ENCODE results near the gene NIT1.

NIT1 gene

DNA sequence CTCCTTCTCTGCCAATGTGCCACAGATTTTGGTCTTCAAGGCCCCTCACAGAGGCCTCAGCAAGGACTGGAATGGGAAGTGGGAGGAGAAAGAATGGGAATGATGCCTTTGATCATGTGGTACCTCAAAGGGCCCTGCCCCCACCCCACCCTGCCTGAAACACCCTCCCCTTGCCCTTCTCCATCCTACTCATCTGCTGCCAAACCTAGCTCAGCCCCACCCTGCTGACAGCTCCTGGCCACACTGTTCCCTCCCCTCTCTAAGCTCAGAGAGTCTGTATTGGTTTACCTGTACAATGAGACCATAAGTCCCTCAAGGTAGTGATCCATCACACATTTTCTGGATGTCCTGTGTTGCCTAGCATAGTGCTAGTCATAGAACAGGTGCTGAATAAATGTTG, 41.5 kb upstream of the NIT1 start:
- Histone ChIP-seq H3K4me1 (ENCODE audit: insufficient read depth, low read length) (no peaks in the 10 kb centered on the region), H3K27ac (ENCODE audit: low read depth, low read length) (no peak overlapping the region), H3K36me3 (ENCODE audit: insufficient read depth, low read length) (no peaks in the 10 kb centered on the region), H3K9me3 (ENCODE audit: low read length) (no peaks in the 10 kb centered on the region), H3K27me3 (ENCODE audit: control insufficient read depth in 1 of 2, insufficient read depth in 2 of 2, low read length in 2 of 2) (peaks cover 0 to 6% of the 10 kb centered on the region in 2 donors), H3K4me3 (ENCODE audit: low read depth in 1 of 2, low read length in 2 of 2) (no peak overlapping the region), H3K9ac (ENCODE audit: low read length) (no peak overlapping the region)

DNA sequence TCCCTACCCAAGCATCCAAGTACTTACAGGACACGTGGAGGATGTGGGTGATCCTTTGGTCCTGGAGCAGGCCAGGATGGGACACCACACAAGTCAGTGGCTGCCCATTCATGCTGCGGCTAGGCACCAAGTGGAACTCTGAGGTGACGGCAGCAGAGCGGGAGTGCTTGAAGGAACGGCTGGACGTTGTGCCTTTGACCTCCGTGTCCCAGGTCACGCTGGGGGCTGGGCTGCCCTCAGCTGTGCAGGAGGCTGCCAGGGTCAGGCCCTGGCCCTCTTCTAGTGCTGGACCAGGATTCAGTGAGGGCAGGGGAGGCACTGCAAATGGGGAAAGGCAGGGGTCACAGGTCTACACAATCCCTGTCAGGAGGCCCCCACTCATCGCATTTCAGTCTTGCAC, 40.5 kb upstream of the NIT1 start:
- no peak overlapping the region for H3K9ac ChIP-seq (ENCODE audit: low read length)
- H3K27me3 ChIP-seq (ENCODE audit: control insufficient read depth in 1 of 2, insufficient read depth in 2 of 2, low read length in 2 of 2): peaks cover 0 to 6% of the 10 kb centered on the region in 2 donors
- H3K9me3 ChIP-seq (ENCODE audit: low read length): no peaks in the 10 kb centered on the region
- no peaks in the 10 kb centered on the region for H3K36me3 ChIP-seq (ENCODE audit: insufficient read depth, low read length)
- no peak overlapping the region for H3K27ac ChIP-seq (ENCODE audit: low read depth, low read length)
- H3K4me3 ChIP-seq (ENCODE audit: low read depth in 1 of 2, low read length in 2 of 2): no peak overlapping the region
- H3K4me1 ChIP-seq (ENCODE audit: insufficient read depth, low read length): no peaks in the 10 kb centered on the region

DNA sequence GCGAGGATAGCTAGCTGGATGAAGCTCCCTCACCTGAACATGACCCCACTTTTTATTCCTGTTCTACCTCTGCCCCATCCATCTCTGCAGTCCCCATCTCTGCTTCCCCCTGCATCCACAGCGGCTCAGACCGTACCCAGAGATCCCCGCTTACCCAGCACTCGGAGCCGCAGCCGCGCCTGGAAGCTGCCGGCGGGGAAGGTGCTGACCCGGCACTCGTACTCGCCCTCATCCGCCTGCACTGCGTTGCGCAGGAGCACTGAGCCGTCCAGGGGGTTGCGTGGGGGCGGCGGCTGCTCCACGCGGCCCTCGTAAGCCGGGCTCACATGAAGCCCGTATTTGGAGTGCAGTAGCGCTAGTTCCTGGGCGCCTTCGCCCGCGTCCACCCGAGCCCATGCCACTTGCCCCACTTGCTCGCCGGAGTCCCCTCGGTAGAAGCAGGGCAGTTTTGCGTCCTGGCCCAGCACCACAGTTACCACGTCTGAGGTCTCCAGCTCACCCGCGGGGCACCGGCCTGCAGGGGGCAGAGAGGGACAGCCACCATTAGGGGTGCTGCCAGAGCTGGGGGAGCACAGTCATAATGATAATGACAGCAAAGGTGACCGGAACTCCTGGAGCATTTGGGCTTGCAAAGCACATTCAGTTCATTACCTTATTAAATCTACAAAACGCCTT, 38.3 kb upstream of the NIT1 start:
- Histone ChIP-seq H3K27me3 (ENCODE audit: control insufficient read depth in 1 of 2, insufficient read depth in 2 of 2, low read length in 2 of 2) (peaks cover 0 to 6% of the 10 kb centered on the region in 2 donors), H3K4me3 (ENCODE audit: low read depth in 1 of 2, low read length in 2 of 2) (no peak overlapping the region), H3K27ac (ENCODE audit: low read depth, low read length) (no peak overlapping the region), H3K36me3 (ENCODE audit: insufficient read depth, low read length) (no peaks in the 10 kb centered on the region), H3K9me3 (ENCODE audit: low read length) (no peaks in the 10 kb centered on the region), H3K4me1 (ENCODE audit: insufficient read depth, low read length) (no peaks in the 10 kb centered on the region), H3K9ac (ENCODE audit: low read length) (no peak overlapping the region)

DNA sequence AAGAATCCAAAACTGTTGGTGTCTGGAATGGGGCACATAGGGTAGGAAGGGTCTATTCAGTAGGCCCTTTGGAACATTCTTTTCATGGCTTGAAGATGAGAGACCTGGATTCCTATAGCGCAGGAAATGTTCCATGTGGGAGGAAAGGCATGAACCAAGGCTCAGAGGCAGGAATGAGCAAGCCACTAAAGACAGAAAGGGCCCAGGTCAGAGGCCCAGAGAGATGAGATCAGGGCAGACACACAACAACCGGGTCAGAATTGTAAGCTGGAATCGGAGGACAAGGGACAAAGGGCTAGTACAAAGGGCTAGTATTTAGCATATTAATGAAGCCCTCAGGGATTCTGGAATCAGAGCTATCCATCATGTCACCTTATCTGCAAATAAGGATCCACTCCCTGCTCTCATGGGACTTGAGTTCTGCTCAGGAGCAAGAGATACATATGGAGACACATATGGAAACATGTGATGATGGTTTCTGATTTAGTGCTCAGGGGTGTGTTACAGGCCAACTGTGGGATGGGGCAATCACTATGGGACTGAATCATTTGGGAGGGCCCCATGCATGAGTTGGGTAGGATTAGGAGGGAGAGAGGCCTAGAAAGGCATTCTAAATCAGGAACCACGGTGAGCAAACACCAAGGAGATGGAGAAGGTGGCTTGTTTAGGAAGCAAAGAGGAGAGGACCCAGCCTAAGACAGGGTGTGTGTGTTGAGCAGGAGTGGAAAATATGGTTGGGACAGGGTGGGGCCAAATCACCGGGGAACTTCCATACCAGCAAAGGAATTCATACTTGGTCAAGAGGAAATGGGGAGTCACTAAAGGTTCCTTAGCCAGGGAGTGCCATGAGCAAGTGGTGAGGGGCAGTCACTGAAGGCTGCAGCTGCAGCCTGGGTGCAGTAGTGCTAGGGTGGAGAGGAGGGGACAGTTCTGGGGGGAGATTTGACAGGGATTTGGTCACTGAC, 37.2 kb upstream of the NIT1 start:
- peaks cover 0 to 6% of the 10 kb centered on the region in 2 donors for H3K27me3 ChIP-seq (ENCODE audit: control insufficient read depth in 1 of 2, insufficient read depth in 2 of 2, low read length in 2 of 2)

DNA sequence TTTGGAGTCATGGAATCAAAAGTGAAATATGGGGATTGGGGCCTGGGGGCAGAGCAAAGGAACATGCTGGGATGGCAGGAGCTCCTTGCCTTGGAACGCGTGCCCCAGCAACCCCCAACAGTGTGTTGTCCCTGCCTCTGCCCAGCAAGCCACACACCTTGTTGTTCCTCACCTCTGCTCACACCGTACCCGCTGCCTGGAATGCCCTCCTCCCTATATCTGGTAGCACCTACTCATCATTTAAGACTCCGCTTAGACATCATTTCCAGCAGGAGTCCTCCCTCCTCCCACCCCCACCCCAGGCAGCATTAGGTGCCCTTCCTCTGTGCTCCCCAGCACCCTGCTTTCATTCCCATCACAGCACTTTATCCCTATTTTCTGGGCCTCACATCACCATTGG, 36.4 kb upstream of the NIT1 start:
- Histone ChIP-seq H3K4me1 (ENCODE audit: insufficient read depth, low read length) (no peaks in the 10 kb centered on the region), H3K9me3 (ENCODE audit: low read length) (no peaks in the 10 kb centered on the region), H3K27me3 (ENCODE audit: control insufficient read depth in 1 of 2, insufficient read depth in 2 of 2, low read length in 2 of 2) (peaks cover 0 to 6% of the 10 kb centered on the region in 2 donors), H3K27ac (ENCODE audit: low read depth, low read length) (no peak overlapping the region), H3K9ac (ENCODE audit: low read length) (no peak overlapping the region), H3K36me3 (ENCODE audit: insufficient read depth, low read length) (no peaks in the 10 kb centered on the region), H3K4me3 (ENCODE audit: low read depth in 1 of 2, low read length in 2 of 2) (no peak overlapping the region)

More for the DNA sequence above, 37.2 kb upstream of the NIT1 start:
- no peak overlapping the region for H3K9ac ChIP-seq (ENCODE audit: low read length)
- no peaks in the 10 kb centered on the region for H3K36me3 ChIP-seq (ENCODE audit: insufficient read depth, low read length)
- H3K27ac ChIP-seq (ENCODE audit: low read depth, low read length): no peak overlapping the region
- no peaks in the 10 kb centered on the region for H3K4me1 ChIP-seq (ENCODE audit: insufficient read depth, low read length)
- no peak overlapping the region for H3K4me3 ChIP-seq (ENCODE audit: low read depth in 1 of 2, low read length in 2 of 2)
- no peaks in the 10 kb centered on the region for H3K9me3 ChIP-seq (ENCODE audit: low read length)

DNA sequence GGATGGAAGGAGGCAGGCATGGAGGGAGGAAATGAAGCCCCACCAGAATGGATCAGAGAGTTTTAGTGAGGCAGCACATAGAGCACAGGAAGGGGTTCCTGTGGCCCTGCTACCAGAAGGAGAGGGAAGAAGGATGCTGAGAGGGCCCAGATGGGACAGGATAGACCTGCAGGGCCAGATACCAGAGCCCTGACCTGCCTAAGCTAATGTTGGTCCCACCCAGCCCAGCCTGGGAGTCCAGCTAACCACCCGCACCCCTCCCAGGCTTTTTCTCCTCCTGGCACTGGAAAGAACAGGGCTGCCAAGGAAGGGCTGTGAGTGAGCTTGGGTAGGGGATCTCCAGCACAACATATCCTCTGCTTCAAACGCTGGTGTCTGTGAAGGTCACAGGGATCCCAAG, 35.4 kb upstream of the NIT1 start:
- Histone ChIP-seq H3K27ac (ENCODE audit: low read depth, low read length) (no peak overlapping the region), H3K4me1 (ENCODE audit: insufficient read depth, low read length) (no peaks in the 10 kb centered on the region), H3K9ac (ENCODE audit: low read length) (no peak overlapping the region), H3K4me3 (ENCODE audit: low read depth in 1 of 2, low read length in 2 of 2) (no peak overlapping the region), H3K36me3 (ENCODE audit: insufficient read depth, low read length) (no peaks in the 10 kb centered on the region), H3K27me3 (ENCODE audit: control insufficient read depth in 1 of 2, insufficient read depth in 2 of 2, low read length in 2 of 2) (peaks cover 0 to 6% of the 10 kb centered on the region in 2 donors), H3K9me3 (ENCODE audit: low read length) (no peaks in the 10 kb centered on the region)

DNA sequence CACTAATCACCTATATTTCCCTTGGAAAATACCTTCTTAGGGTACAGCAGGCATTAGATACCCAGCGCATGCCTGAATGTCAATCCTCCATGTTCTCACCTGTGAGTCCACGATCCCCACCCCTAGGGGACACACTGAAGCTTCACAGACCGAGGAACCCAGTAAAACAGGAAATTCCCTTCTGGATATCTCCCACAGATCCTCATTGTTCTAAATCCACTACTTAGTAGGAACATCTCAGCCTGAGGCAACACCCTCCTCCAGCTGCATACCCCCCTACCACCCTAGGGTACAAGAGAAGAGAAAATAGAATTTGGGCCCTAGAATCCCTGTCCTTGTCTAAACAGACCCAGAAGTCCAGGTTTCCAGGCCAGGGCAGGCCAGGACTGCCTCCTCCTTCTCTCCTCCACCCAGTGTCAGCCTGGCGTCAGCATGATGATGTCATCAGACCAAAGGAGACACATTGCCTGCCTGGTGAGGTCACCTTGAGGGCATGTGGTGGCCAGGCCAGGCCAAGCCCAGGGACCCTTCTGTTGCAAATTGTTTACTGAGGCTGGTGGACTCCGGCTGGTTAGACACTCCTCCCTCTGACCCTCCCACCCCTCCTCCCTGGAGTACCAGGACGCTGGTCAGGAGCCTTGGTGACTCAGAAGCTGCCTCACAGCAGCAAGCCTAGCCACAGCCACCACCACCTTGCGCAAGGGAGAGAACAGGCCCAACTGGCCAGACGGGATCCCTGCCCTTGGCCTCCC, 34.7 kb upstream of the NIT1 start:
- Histone ChIP-seq H3K27me3 (ENCODE audit: control insufficient read depth in 1 of 2, insufficient read depth in 2 of 2, low read length in 2 of 2) (peaks cover 0 to 6% of the 10 kb centered on the region in 2 donors), H3K36me3 (ENCODE audit: insufficient read depth, low read length) (no peaks in the 10 kb centered on the region), H3K9ac (ENCODE audit: low read length) (no peak overlapping the region), H3K27ac (ENCODE audit: low read depth, low read length) (no peak overlapping the region), H3K9me3 (ENCODE audit: low read length) (no peaks in the 10 kb centered on the region), H3K4me3 (ENCODE audit: low read depth in 1 of 2, low read length in 2 of 2) (no peak overlapping the region), H3K4me1 (ENCODE audit: insufficient read depth, low read length) (no peaks in the 10 kb centered on the region)

DNA sequence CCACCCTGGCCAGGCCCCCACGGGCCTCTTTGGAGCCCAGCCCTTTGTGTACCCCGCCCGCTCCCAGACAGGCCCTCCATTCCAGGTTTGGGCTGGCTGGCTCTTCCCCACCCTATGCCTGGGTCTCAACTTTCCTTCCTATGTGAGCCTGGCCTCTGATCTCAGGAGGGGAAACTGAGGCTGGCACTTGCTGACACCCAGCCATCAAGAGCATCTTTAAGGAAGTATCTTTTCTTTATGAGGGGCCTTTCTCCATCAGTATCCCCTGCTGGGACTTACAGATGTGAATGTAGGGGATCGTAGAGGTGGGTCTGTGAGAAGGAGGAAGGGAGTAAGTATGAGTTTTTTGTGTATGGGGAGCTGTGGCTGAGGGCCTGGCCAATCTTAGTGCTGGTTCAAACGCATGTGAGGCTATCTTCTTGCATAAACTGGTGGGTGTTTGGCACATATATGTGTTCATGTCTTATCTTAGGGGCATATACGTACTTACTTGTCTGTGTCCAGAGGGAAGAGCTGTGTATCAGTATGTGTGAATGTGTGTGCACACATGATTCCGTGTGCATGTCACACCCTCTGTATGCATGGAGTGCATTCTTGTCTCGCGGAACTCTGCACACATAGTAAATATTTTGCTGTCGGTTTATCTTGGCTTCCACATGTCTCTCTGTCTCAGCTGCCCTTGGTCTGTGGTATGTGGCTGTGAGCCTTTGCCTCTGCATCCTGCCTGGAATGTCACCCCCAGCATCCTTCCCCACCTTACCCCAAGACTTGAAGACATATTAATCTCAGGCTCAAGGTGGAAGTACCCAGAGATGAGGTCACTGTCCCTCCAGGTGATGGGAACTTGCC, 33.9 kb upstream of the NIT1 start:
- H3K36me3 ChIP-seq (ENCODE audit: insufficient read depth, low read length): no peaks in the 10 kb centered on the region
- H3K9ac ChIP-seq (ENCODE audit: low read length): no peak overlapping the region
- H3K27ac ChIP-seq (ENCODE audit: low read depth, low read length): no peak overlapping the region
- no peaks in the 10 kb centered on the region for H3K9me3 ChIP-seq (ENCODE audit: low read length)
- no peak overlapping the region for H3K4me3 ChIP-seq (ENCODE audit: low read depth in 1 of 2, low read length in 2 of 2)
- H3K27me3 ChIP-seq (ENCODE audit: control insufficient read depth in 1 of 2, insufficient read depth in 2 of 2, low read length in 2 of 2): peaks cover 0 to 6% of the 10 kb centered on the region in 2 donors
- no peaks in the 10 kb centered on the region for H3K4me1 ChIP-seq (ENCODE audit: insufficient read depth, low read length)

DNA sequence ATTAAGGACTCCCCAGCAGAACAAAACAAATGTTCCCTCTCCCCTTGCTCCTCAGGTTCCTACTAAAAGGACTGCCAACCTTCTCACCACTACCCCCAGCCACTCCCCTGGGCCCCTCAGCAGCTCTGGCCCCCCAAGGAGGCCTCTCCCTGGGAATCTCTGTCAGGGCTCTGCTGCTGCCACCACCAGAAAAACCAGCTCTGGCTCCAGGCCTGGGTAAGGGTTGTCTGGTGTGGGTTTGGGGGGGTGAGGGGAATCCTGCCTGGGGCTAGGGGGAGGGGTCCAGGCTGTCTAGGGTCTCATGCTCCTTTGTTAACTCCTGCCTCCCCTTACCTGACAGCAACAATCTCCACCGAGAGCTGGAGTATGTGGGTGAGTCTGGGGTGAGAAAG, 33.3 kb upstream of the NIT1 start:
- Histone ChIP-seq H3K4me1 (ENCODE audit: insufficient read depth, low read length) (no peaks in the 10 kb centered on the region), H3K27me3 (ENCODE audit: control insufficient read depth in 1 of 2, insufficient read depth in 2 of 2, low read length in 2 of 2) (peaks cover 0 to under 1% of the 10 kb centered on the region in 2 donors), H3K9me3 (ENCODE audit: low read length) (no peaks in the 10 kb centered on the region), H3K4me3 (ENCODE audit: low read depth in 1 of 2, low read length in 2 of 2) (no peak overlapping the region), H3K27ac (ENCODE audit: low read depth, low read length) (no peak overlapping the region), H3K36me3 (ENCODE audit: insufficient read depth, low read length) (no peaks in the 10 kb centered on the region), H3K9ac (ENCODE audit: low read length) (no peak overlapping the region)

DNA sequence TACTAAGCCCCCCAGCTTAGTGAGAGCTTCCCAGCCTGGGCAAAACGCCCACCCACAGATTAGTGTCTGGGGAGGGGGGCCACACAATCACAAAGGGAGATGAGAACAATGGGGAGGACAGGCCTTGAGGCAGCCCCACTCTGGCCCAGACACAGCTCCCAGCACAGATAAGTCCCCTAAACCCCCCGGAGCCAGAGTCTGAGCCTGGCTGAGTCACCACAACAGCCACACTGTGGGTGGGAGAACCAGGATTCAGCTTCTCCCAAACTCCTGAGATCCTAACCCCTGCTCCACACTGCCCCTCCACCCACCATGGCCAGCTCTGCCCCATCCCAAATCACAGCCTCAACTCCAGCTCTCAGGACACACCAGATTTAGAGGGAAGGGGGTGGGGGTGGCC, 32.7 kb upstream of the NIT1 start:
- Histone ChIP-seq H3K27me3 (ENCODE audit: control insufficient read depth in 1 of 2, insufficient read depth in 2 of 2, low read length in 2 of 2) (no peaks in the 10 kb centered on the region), H3K4me1 (ENCODE audit: insufficient read depth, low read length) (no peaks in the 10 kb centered on the region), H3K4me3 (ENCODE audit: low read depth in 1 of 2, low read length in 2 of 2) (no peak overlapping the region), H3K36me3 (ENCODE audit: insufficient read depth, low read length) (no peaks in the 10 kb centered on the region), H3K27ac (ENCODE audit: low read depth, low read length) (no peak overlapping the region), H3K9ac (ENCODE audit: low read length) (no peak overlapping the region), H3K9me3 (ENCODE audit: low read length) (no peaks in the 10 kb centered on the region)
